NCI-H2196 (cell line): Measurements from ENCODE around the gene YIPF2.
A peak's percentile ranks its signal among the peaks of the same experiment; 100 is the strongest.
"Not testable (repeated sequence)": the region's sequence is repeated elsewhere in the genome, so short reads cannot be mapped to it uniquely, and the experiment has no call there.

Experiments used
- DNase-seq: peaks from one replicate; lab custom pipeline; 2025; ENCODE audit not compliant: unreplicated experiment; lab: John Stamatoyannopoulos, UW

YIPF2 gene

GRCh38 chr19:10928563-10929401 lies at the start of gene YIPF2, which contains the start of gene TIMM29:
YIPF2 (minus strand) TSS chr19:10928639; CDS start chr19:10928410, 229 bp downstream.
TIMM29 (plus strand) TSS chr19:10928811; CDS start chr19:10928823, 12 bp downstream.
- peak; percentile 99 for DNase-seq

DNA sequence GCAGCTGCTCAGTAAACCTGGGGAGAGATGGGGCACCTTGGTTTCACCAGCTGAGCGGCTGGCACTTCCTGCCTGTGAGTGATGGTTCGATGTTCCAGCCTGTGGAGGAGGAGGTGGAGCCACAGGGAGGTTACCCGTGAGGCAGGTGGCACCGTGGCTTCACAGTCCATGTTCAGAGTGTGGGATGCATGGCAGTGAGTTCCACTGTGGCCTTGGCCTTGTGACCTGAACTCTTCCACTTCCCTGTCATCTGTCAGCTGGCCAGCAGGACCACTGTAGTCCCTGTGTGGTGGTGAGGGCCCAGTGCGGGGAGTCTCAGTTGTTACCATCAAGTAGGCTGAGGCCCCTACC lies 49.3 kb upstream of the YIPF2 start:
- no peak for DNase-seq

DNA sequence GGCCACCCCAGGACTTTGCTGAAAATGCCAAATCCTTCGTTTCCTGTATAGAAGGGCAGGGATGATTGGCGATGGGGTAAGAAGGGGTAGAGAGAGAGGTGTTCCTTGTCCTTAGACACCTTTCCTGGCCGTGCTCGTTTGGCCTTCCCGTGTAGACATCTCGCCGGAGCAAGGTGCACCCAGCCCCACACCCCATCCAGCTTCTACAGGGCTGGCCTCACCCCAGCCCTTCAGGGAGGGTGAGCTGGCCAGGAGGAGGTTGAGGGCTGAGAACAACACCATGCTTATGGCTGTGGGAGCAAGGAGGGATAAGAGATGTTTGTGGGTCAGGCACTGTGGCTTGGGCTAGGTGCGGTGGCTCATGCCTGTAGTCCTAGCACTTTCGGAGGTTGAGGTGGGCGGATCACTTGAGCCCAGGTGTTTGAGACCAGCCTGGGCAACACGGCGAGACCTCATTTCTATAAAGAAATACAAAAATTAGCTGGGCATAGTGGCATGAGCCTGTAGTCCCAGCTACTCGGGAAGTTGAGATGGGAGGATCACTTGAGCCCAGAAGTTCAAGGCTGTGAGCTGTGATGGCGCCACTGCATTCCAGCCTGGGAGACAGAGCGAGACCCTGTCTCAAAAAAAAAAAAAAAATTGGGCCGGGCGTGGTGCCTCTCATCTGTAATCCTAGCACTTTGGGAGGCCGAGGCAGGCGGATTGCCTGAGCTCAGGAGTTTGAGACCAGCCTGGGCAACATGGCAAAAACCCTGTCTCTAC lies 47.9 kb upstream of the YIPF2 start:
- DNase-seq: no peak

DNA sequence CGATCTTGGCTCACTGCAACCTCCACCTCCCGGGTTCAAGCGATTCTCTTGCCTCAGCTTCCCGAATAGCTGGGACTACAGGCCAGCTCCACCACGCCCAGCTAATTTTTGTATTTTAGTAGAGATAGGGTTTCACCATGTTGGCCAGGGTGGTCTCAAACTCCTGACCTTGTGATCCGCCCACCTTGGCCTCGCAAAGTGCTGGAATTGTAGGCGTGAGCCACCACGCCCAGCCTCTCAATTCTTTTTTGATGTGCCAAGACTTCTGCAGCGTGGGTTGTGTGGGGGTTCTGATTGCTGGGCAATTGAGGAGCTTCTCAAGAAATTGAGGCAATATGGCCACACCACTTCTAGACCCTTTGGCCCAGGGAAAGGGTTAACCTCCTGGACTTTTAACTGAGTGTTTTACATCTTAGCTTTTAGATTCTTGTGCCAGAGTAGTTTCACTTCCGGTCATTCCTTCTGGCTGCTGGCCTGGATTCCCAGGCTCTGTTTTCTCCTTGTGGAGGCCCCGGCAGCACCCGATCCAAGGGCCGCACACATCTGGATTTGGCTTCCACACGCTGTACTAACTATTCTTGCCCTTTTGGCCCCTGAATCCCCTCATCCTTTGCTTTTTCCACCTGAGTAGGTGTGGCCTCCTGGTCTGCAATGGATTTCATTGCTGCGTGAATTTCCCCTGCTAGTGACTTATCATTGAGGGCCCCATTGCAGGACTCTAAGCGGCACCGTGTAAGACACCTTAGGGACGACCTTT lies 47.1 kb upstream of the YIPF2 start:
- DNase-seq: no peak

- no peak for DNase-seq
Observed at GRCh38 chr19:10971107-10971726, 42.8 kb upstream of the YIPF2 start.

DNA sequence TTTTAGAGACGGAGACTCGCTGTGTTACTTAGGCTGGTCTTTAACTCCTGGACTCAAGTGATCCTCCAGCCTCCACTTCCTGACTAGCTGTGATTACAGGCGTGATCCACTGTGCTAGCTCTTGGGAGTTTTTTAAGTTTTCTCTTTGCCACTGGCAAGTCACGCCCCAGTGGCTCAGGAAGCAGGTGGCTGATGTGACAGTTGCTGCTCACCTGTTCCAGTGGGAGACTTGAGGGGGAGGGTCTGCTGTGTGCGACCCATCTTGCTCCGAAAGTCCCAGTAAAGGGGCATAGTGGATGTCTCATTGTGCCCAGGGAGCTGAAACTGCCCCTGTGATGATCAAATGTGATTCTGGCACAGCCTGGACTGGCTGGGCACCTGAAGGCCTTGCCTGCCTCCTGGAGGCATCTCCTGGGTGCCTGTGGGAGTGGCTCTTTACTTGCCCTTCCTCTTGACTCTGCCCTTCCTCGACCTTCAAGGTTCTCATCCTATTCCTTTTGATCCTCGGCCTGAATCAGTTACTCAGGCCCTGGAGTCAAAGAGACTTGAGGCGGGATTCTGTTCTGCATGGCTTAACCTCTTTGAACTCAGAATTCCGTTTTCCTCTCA lies 40.2 kb upstream of the YIPF2 start:
- no peak for DNase-seq

- no peak for DNase-seq
Observed at GRCh38 chr19:10966809-10967208, 38.4 kb upstream of the YIPF2 start.

- DNase-seq: no peak
Observed at GRCh38 chr19:10965398-10965797, 37.0 kb upstream of the YIPF2 start.

- DNase-seq: no peak
Observed at GRCh38 chr19:10964903-10965302, 36.5 kb upstream of the YIPF2 start.

- no peak for DNase-seq
Observed at GRCh38 chr19:10963865-10964264, 35.4 kb upstream of the YIPF2 start.

GRCh38 chr19:10962863-10963262 lies 34.4 kb upstream of the YIPF2 start:
- no peak for DNase-seq

- DNase-seq: no peak
Observed at GRCh38 chr19:10961073-10961860, 32.8 kb upstream of the YIPF2 start.

DNA sequence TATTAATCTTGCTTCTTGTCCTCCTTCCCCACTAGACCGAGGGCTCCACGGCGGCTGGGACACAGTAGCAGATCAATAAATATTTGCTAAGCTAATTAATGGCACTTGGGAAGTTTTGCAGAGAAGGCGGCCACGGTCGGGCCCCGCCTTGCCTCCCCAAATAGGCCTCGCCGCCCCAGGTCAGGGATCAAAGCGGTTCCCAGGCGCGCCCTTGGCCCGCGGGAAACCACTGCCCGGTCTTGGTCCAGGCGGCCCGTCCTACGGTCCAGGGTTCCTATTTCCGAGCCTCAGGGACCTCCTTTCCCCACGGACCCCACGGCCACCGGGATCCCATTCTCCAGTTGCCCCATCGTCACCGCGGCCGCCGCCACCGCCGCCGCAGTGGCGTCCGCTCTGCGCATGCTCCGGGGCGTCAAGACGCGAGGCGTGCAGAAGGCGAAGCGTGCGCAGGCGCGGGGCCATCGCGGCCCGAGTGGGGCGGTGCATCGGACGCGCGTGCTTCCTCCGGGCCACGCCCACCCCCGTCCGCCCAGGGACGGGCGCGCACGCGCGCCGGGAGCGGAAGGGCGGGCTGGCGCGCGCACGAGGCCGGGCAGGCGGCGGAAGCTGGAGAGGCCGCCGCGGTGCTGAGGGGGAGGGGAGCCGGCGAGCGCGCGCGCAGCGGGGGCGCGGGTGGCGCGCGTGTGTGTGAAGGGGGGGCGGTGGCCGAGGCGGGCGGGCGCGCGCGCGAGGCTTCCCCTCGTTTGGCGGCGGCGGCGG lies 32.1 kb upstream of the YIPF2 start, which contains the start of gene SMARCA4:
SMARCA4 (plus strand) TSS at position 717 of the 759 bp plus-strand sequence. CDS start 23,122 bp downstream, outside the sequence.
- DNase-seq: peak; percentile 99

GRCh38 chr19:10959277-10959968 lies 31.0 kb upstream of the YIPF2 start:
- not testable (repeated sequence) for DNase-seq

GRCh38 chr19:10952809-10953208 lies 24.4 kb upstream of the YIPF2 start:
- peak; percentile 58 for DNase-seq

- no peak for DNase-seq
Observed at GRCh38 chr19:10946958-10947657, 18.7 kb upstream of the YIPF2 start.

- DNase-seq: no peak
Observed at GRCh38 chr19:10945264-10945663, 16.8 kb upstream of the YIPF2 start.

DNA sequence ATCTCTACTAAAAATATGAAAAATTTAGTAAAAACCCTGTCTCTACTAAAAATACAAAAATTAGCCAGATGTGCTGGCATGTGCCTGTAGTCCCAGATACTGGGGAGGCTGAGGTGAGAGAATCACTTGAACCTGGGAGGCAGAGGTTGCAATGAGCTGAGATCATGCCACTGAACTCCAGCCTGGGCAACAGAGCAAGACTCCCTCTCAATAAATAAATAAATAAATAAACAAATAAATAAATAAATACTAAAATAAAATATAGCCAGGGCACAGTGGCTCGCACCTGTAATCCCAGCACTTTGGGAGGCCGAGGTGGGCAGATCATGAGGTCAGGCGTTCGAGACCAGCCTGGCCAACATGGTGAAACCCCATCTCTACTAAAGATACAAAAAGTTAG lies 15.0 kb upstream of the YIPF2 start:
- DNase-seq: not testable (repeated sequence)
